HEK293 (cell line): ENCODE results near the gene HOXD12.

ENCODE experiments used
- CTCF ChIA-PET: fragments of 350-600 bp; formaldehyde crosslinking; extraction: SDS; loops from one replicate; lab custom pipeline; 2021; ENCODE audit warnings: antibody characterized with exemption; lab: Yijun Ruan, JAX
- POLR2A ChIA-PET: fragments of 300-600 bp; formaldehyde crosslinking; extraction: SDS; loops from one replicate; lab custom pipeline; 2020; ENCODE audit warnings: antibody characterized with exemption, inconsistent platforms; lab: Yijun Ruan, JAX
- H3K27ac ChIP-seq: fragments of 200-500 bp; sonication (Bioruptor generic); 2 replicates; pipeline ENCODE4 v1.5.1; 2014; ENCODE audit warnings: low read depth, low read length, control low read depth, inconsistent platforms; ENCODE audit errors: extremely low read depth
- H3K36me3 ChIP-seq, 2 experiments: fragments of 200-500 bp in 1 of 2; sonication (Bioruptor generic) in 1 of 2; 1 replicate in 1 of 2; 2 replicates in 1 of 2; pipeline ENCODE4 v1.5.1; 2014 to 2017; ENCODE audit warnings: inconsistent platforms in 2 of 2, low read length in 2 of 2; ENCODE audit not compliant: control insufficient read depth in 2 of 2, insufficient read depth in 1 of 2
- H3K4me1 ChIP-seq: fragments of 200-500 bp; sonication (Bioruptor generic); 2 replicates; pipeline ENCODE4 v1.5.1; 2014; ENCODE audit warnings: mild to moderate bottlenecking, low read length, inconsistent platforms; ENCODE audit not compliant: control insufficient read depth, insufficient read depth
- H3K4me3 ChIP-seq: 2 replicates; pipeline ENCODE4 v1.5.1; 2011; ENCODE audit warnings: low read depth, mild to moderate bottlenecking, control low read depth, low read length, moderate library complexity
- H3K9me3 ChIP-seq: fragments of 200-500 bp; sonication (Bioruptor generic); 2 replicates; pipeline ENCODE4 v1.5.1; 2014; ENCODE audit warnings: low read depth, low read length, inconsistent platforms; ENCODE audit not compliant: control insufficient read depth, insufficient read depth
- GLI4 ChIP-seq: fragments of 450-650 bp; formaldehyde crosslinking; IDR thresholded peaks from 2 replicates; pipeline ENCODE4 v1.5.1; 2016; ENCODE audit warnings: missing biosample characterization, missing genetic modification characterization
- GLIS1 ChIP-seq: fragments of 450-650 bp; formaldehyde crosslinking; IDR thresholded peaks from 2 replicates; pipeline ENCODE4 v1.5.1; 2016; ENCODE audit warnings: missing biosample characterization, missing genetic modification characterization
- HIC1 ChIP-seq: fragments of 450-650 bp; formaldehyde crosslinking; IDR thresholded peaks from 2 replicates; pipeline ENCODE4 v1.5.1; 2016; ENCODE audit warnings: missing biosample characterization, missing genetic modification characterization
- KLF1 ChIP-seq: fragments of 450-650 bp; formaldehyde crosslinking; IDR thresholded peaks from 2 replicates; pipeline ENCODE4 v1.5.1; 2016; ENCODE audit warnings: missing biosample characterization, missing genetic modification characterization
- OSR2 ChIP-seq: fragments of 450-650 bp; formaldehyde crosslinking; IDR thresholded peaks from 2 replicates; pipeline ENCODE4 v1.5.1; 2016; ENCODE audit warnings: missing biosample characterization, missing genetic modification characterization
- PRDM4 ChIP-seq: fragments of 450-650 bp; formaldehyde crosslinking; IDR thresholded peaks from 2 replicates; pipeline ENCODE4 v1.5.1; 2017; ENCODE audit warnings: missing biosample characterization, missing genetic modification characterization
- SCRT2 ChIP-seq: fragments of 450-650 bp; formaldehyde crosslinking; IDR thresholded peaks from 2 replicates; pipeline ENCODE4 v1.5.1; 2016; ENCODE audit warnings: missing biosample characterization, missing genetic modification characterization
- ZBTB10 ChIP-seq: fragments of 450-650 bp; formaldehyde crosslinking; IDR thresholded peaks from 2 replicates; pipeline ENCODE4 v1.5.1; 2016; ENCODE audit warnings: missing biosample characterization, missing genetic modification characterization
- ZBTB44 ChIP-seq: fragments of 450-650 bp; IDR thresholded peaks from 2 replicates; pipeline ENCODE4 v1.5.1; 2018; ENCODE audit warnings: missing biosample characterization, mild to moderate bottlenecking, missing genetic modification characterization
- ZBTB49 ChIP-seq: fragments of 450-650 bp; formaldehyde crosslinking; IDR thresholded peaks from 2 replicates; pipeline ENCODE4 v1.5.1; 2016; ENCODE audit warnings: missing biosample characterization, missing genetic modification characterization, low read depth
- ZNF292 ChIP-seq: fragments of 450-650 bp; formaldehyde crosslinking; IDR thresholded peaks from 2 replicates; pipeline ENCODE4 v1.5.1; 2016; ENCODE audit warnings: low read depth, missing biosample characterization, missing genetic modification characterization, borderline replicate concordance
- ZNF433 ChIP-seq: fragments of 450-650 bp; formaldehyde crosslinking; IDR thresholded peaks from 2 replicates; pipeline ENCODE4 v1.5.1; 2016; ENCODE audit warnings: missing biosample characterization, missing genetic modification characterization, low read depth
- ZNF521 ChIP-seq: fragments of 450-650 bp; formaldehyde crosslinking; IDR thresholded peaks from 2 replicates; pipeline ENCODE4 v1.5.1; 2017; ENCODE audit warnings: missing biosample characterization, mild to moderate bottlenecking, missing genetic modification characterization
- ZNF548 ChIP-seq: fragments of 450-650 bp; formaldehyde crosslinking; IDR thresholded peaks from 2 replicates; pipeline ENCODE4 v1.5.1; 2016; ENCODE audit warnings: missing biosample characterization, missing genetic modification characterization
- ZNF549 ChIP-seq: fragments of 450-650 bp; IDR thresholded peaks from 2 replicates; pipeline ENCODE4 v1.5.1; 2018; ENCODE audit warnings: missing biosample characterization, missing genetic modification characterization, mild to moderate bottlenecking, inconsistent platforms, moderate library complexity
- ZNF558 ChIP-seq: fragments of 450-650 bp; formaldehyde crosslinking; IDR thresholded peaks from 2 replicates; pipeline ENCODE4 v1.5.1; 2016; ENCODE audit warnings: missing biosample characterization, missing genetic modification characterization
- ZNF560 ChIP-seq: fragments of 450-650 bp; formaldehyde crosslinking; IDR thresholded peaks from 2 replicates; pipeline ENCODE4 v1.5.1; 2017; ENCODE audit warnings: missing biosample characterization, missing genetic modification characterization, borderline replicate concordance
- ZNF596 ChIP-seq: fragments of 450-650 bp; IDR thresholded peaks from 2 replicates; pipeline ENCODE4 v1.5.0; 2018; ENCODE audit warnings: missing biosample characterization, mild to moderate bottlenecking, missing genetic modification characterization, moderate library complexity
- ZNF645 ChIP-seq: fragments of 450-650 bp; formaldehyde crosslinking; IDR thresholded peaks from 2 replicates; pipeline ENCODE4; 2016; ENCODE audit warnings: missing biosample characterization, missing genetic modification characterization
- ZNF777 ChIP-seq: fragments of 450-650 bp; formaldehyde crosslinking; IDR thresholded peaks from 2 replicates; pipeline ENCODE4 v1.5.1; 2017; ENCODE audit warnings: missing biosample characterization, missing genetic modification characterization, borderline replicate concordance

Gene HOXD12

GRCh38 chr2:176137252-176137580, 37.6 kb downstream of the HOXD12 start (continued):
- peak; percentile 98 for TF ChIP-seq SCRT2 (tag by site-specific recombination)
- no peak for TF ChIP-seq KLF1 (tag by site-specific recombination)
- no peak for TF ChIP-seq ZBTB44 (tag by site-specific recombination)
- TF ChIP-seq ZBTB10 (tag by site-specific recombination), result no peak

GRCh38 chr2:176137906-176138305, 38.3 kb downstream of the HOXD12 start:
- no peaks in the 10 kb centered on the region for H3K36me3 ChIP-seq
- no peak overlapping the region for H3K27ac ChIP-seq
- H3K9me3 ChIP-seq, result no peaks in the 10 kb centered on the region
- no peak overlapping the region for H3K4me3 ChIP-seq
- ChIA-PET CTCF (interaction anchor here (0.6 to 7.5 kb wide), 6 partner anchors 10 to 514 kb away, joined by 3 to 104 read pairs (median 8); no protein-coding TSS in a partner anchor), POLR2A (no interaction called here)
- peaks cover 11% of the 10 kb centered on the region for H3K4me1 ChIP-seq
- TF ChIP-seq ZNF558 (tag by site-specific recombination) (peak; percentile 45; the same call in 1 of the 2 replicates), GLIS1 (no peak)

GRCh38 chr2:176138526-176138922, 38.9 kb downstream of the HOXD12 start:
- peaks cover 13% of the 10 kb centered on the region for H3K4me1 ChIP-seq
- no peaks in the 10 kb centered on the region for H3K36me3 ChIP-seq
- H3K27ac ChIP-seq, result no peak overlapping the region
- ChIA-PET POLR2A (interaction anchor here (1.3 kb wide), 1 partner anchor 317 kb away, joined by 3 read pairs; no protein-coding TSS in a partner anchor), CTCF (interaction anchor here (0.6 to 7.5 kb wide), 5 partner anchors 317 to 513 kb away, joined by 4 to 104 read pairs (median 26); no protein-coding TSS in a partner anchor)
- no peak overlapping the region for H3K4me3 ChIP-seq
- H3K9me3 ChIP-seq, result no peaks in the 10 kb centered on the region
- TF ChIP-seq ZNF433, result no peak
- no peak for TF ChIP-seq PRDM4 (tag by site-specific recombination)
- TF ChIP-seq ZNF596 (tag by site-specific recombination), result no peak
- no peak for TF ChIP-seq ZNF548 (tag by site-specific recombination)
- no peak for TF ChIP-seq ZNF645 (tag by site-specific recombination)
- TF ChIP-seq ZNF292 (tag by site-specific recombination), result no peak
- no peak for TF ChIP-seq ZBTB49
- TF ChIP-seq OSR2 (tag by site-specific recombination), result no peak
- TF ChIP-seq GLI4 (tag by site-specific recombination), result no peak
- TF ChIP-seq ZNF521 (tag by site-specific recombination), result no peak
- no peak for TF ChIP-seq ZNF560 (tag by site-specific recombination)
- TF ChIP-seq ZNF549 (tag by site-specific recombination), result no peak
- TF ChIP-seq ZNF777, result no peak
- no peak for TF ChIP-seq HIC1 (tag by site-specific recombination)
